Measurements from ENCODE around the gene GCC1.
"Not testable (repeated sequence)": the region's sequence is repeated elsewhere in the genome, so short reads cannot be mapped to it uniquely, and the experiment has no call there.

The GCC1 gene

DNA sequence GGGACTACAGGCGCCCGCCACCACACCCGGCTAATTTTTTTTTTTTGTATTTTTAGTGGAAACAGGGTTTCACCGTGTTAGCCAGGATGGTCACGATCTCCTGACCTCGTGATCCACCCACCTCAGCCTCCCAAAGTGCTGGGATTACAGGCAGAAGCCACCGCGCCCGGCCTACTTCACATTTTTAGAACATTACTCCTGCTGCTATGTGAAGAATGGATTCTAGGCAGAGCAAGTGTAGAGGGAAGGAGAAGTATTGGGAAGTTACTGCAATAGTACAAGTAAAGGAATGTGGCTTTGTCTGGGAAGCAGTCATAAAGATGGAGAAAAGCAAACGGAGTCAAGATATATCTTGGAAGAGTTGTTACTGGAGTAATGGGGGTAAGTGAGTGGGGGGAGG is 44.9 kb downstream of the GCC1 start:
- in situ Hi-C loops (cut with HindIII; ENCODE audit: low sequenced_read_pairs), result not testable (repeated sequence)

DNA sequence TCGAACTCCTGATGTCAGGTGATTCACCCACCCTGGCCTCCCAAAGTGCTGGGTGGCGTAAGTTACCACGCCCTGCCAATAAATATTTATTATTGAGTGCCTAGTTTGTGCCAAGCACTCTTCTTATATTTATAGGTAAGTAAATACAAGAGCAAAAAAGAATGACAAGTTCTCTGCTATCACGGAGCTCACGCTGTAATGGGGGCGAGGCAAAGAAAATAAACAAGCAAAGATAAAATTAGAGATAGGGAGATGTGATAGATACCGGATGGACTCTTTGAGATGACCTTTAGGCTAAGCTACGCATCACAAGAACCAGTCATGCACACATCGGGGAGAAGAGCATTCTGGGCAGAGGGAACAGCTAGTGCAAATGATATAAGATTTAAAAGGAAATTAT is 46.3 kb downstream of the GCC1 start:
- in situ Hi-C loops (cut with HindIII; ENCODE audit: low sequenced_read_pairs), result no loop called here

DNA sequence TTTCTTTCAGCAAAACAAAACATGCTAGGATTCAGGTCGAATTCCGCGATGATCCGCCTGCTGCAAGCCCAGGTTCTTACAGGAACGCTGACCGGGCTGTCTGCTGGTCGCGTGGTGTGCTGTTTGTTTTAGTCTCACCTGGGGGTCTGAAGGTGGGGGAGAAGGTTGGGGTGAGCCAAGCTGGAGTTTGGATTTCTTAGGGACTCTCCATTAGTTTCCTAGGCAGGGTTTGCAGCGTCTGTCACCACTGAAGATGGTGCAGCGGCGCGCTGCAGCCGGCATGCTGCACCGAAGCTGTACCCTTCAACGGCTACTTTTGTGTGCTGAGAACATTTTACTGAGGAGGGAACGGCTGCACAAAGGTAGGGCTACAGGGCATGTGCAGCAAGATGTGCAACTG is 48.7 kb downstream of the GCC1 start:
- in situ Hi-C loops (cut with HindIII; ENCODE audit: low sequenced_read_pairs), result no loop called here

DNA sequence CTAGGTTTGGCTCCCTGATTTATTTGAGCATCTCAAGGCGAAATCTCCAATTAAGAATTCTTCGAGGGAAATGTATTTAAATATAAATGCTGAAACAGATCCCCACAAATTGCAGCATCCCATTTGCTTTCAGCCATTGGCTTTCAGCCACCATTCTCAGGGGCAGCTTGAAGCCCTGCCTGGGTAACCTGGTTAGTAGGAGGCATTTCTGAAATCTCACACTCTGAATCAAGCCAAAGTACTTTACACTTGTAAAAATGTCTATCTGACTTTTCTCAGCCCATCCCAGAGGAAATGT is 49.1 kb downstream of the GCC1 start:
- in situ Hi-C loops (cut with HindIII; ENCODE audit: low sequenced_read_pairs), result no loop called here

DNA sequence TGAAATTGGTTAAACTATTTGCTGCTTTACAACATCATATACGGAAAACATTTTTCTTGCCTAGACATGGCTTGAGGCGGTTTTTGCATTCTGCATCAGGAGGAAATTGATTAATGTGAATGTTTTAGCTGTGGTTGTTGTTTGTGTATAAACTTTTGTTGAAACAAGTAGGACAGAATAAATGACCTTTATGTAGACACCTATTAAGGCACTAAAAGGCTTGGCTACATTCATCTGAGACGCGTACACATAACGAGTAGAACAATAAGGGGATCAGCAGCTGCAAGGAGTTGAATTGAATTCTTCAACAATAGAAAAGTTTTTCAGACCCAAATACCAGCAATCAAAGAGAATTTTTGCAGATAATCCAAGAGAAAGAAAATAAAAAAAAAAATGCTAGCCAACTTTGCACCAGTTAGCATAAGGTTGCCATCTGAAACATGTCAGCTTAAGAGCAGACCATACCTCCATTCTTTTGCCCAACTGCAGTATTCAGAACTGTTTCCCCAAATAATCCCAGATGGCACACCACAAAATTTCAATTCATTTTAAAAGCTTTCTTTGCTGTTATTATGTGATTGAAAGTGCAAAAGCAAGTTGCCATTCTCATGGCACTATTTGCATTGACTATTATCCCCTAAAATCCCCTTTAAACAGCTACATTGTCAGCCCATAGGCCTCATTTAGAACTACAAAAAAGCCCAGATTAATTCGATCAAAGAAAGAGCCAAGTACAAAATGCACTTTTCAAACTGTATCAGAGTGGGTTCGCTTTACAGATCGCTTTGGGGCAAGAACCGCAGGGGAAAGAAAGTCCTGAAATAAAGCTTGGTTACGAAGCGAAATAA is 49.6 kb downstream of the GCC1 start:
- in situ Hi-C loops (cut with HindIII; ENCODE audit: low sequenced_read_pairs), result no loop called here

DNA sequence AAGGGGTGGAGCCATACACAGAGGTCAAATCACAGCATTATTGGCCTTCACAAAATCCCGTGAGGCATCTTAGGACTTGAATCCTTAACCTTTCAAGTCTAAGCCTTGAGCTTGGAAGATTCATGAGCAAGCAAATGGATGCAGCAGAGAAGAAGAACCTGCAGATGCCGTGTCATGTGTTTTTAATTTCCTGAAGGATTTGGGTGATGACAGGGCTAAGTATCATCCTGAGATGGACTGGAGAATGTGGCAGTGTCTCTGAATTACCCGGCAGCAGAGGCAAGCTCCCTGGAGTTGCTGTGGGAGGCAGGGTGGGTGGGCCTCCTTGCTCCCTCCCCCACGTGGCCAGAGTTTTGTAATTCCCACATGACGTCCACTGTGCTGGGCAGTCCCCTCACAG is 50.8 kb downstream of the GCC1 start:
- in situ Hi-C loops (cut with HindIII; ENCODE audit: low sequenced_read_pairs), result no loop called here

DNA sequence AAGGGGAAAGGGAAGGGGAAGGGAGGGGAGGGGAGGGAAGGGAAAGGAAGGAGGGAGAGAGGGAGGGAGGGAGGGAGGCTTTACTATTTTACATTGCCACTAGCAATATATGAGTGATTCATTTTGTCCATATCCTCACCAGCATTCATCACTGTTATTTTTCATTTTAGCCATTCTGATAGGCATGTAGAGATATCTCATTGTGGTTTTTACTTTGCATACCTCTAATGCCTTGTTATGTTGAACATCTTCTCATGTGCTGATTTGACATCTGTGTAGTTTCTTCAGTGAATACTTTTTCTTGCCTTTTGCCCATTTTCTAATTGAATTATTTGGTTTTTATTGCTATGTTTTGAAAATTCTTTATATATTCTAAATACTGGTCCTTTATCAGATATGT is 52.7 kb downstream of the GCC1 start:
- in situ Hi-C loops (cut with HindIII; ENCODE audit: low sequenced_read_pairs), result no loop called here

DNA sequence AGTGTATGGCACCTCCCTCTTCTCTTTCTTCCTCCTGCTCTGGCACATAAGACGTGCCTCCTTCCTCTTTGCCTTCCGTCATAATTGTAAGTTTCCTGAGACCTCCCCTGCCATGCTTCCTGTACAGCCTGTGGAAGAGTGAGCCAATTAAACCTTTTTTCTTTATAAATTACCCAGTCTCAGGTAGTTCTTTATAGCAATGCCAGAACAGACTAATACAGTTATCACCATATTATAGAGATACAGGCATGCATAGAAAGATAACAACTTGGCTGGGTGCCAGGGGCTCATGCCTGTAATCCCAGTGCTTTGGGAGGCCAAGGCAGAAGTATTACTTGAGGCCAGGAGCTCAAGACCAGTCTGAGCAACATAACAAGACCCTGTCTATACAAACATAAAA is 53.2 kb downstream of the GCC1 start:
- in situ Hi-C loops (cut with HindIII; ENCODE audit: low sequenced_read_pairs), result no loop called here
